ENCODE results near the gene SLC16A14. TPM values are rescaled to one million over a fixed set of nuclear protein-coding genes. Genes with fewer than 3 reads are reported as not detected.

Gene SLC16A14
- total RNA-seq, result 0.22 and 0.29 TPM in 2 replicates

DNA sequence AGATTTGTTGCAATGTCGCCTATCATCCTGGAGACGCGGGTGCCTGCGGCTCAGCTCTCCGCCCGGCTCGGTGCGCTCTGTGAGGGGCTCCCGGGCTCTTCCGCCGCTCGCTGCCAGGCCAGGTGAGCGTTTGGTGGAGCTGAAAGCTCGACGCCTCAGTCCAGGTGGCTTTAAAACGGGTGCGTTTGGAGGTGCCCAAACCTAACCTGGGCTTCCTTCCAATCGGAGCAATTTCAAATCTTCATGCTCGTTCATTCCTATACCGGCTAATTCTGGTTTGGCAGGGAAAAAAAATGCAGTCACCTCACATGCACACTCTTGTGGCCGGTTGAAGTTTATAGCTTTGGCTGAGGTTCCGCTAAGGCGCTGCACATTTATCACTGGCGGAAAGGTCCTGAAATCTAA lies at the start of gene SLC16A14:
Gene SLC16A14 (minus strand): TSS at position 274 of the 405 bp plus-strand sequence. CDS start 9,572 bp downstream, outside the sequence.

Small RNAs within 50 kb of the gene (small RNA-seq; reads per million reads assigned to genes)
- gene RNY4P19 (ENCODE audit: low replicate concordance), result not detected

Other genes starting within 250 kb of the SLC16A14 start
- 267 and 303 TPM in 2 replicates for gene TRIP12, start 146.9 kb downstream of the SLC16A14 start, total RNA-seq
- 5.0 and 6.6 TPM in 2 replicates for gene FBXO36, start 146.4 kb downstream of the SLC16A14 start, total RNA-seq
- 17.5 and 20.6 TPM in 2 replicates for gene SP110, start 151.1 kb upstream of the SLC16A14 start, total RNA-seq
- gene SP140, start 156.8 kb upstream of the SLC16A14 start, total RNA-seq, result 1.1 and 4.4 TPM in 2 replicates

All from placental pericyte (primary cell).